ENCODE data around the gene APBB1.

The APBB1 gene

GRCh38 chr11:6377902-6378639 lies 40.8 kb downstream of the APBB1 start:
- DNase-seq (ENCODE audit: low spot score) = no peak
- TF ChIP-seq CTCF (IDR thresholded peaks at IDR 0.05) = no peak
- Histone ChIP-seq H3K27ac (no peak overlapping the region), H3K4me3 (no peak overlapping the region)

GRCh38 chr11:6371825-6372224 lies 47.1 kb downstream of the APBB1 start:
- Histone ChIP-seq H3K27ac (no peak overlapping the region), H3K4me3 (no peak overlapping the region)
- TF ChIP-seq CTCF (IDR thresholded peaks at IDR 0.05) = no peak
- DNase-seq (ENCODE audit: low spot score) = no peak

GRCh38 chr11:6365659-6366058 lies 53.2 kb downstream of the APBB1 start:
- Histone ChIP-seq H3K4me3 (no peak overlapping the region), H3K27ac (no peak overlapping the region)
- DNase-seq (ENCODE audit: low spot score) = no peak
- no peak for TF ChIP-seq CTCF (IDR thresholded peaks at IDR 0.05)

- peak overlapping the region; percentile 59 for H3K4me3 ChIP-seq
- H3K27ac ChIP-seq = peak overlapping the region; percentile 85 to 94
- peak; percentile 89 for DNase-seq (ENCODE audit: low spot score)
- peak; percentile 69 for TF ChIP-seq CTCF (IDR thresholded peaks at IDR 0.05)
Measured at GRCh38 chr11:6362873-6363678, 55.8 kb downstream of the APBB1 start.

- peak overlapping the region; percentile 85 to 94 for H3K27ac ChIP-seq
- peak; percentile 92 for DNase-seq (ENCODE audit: low spot score)
- TF ChIP-seq CTCF (IDR thresholded peaks at IDR 0.05) = no peak
- H3K4me3 ChIP-seq = peak overlapping the region; percentile 59
Measured at GRCh38 chr11:6362185-6362872, 56.6 kb downstream of the APBB1 start.

GRCh38 chr11:6360183-6360582 lies 58.7 kb downstream of the APBB1 start:
- Histone ChIP-seq H3K27ac (peak overlapping the region; percentile 21 to 65), H3K4me3 (no peak overlapping the region)
- no peak for DNase-seq (ENCODE audit: low spot score)
- no peak for TF ChIP-seq CTCF (IDR thresholded peaks at IDR 0.05)
